ENCODE results near the gene SLC4A4. TPM values are rescaled to one million over a fixed set of nuclear protein-coding genes. Genes with fewer than 3 reads are reported as not detected.
A peak's percentile ranks its signal among the peaks of the same experiment; 100 is the strongest.

SLC4A4 gene
- total RNA-seq, 1 donor from 2014 or later: 0.32 TPM

DNA sequence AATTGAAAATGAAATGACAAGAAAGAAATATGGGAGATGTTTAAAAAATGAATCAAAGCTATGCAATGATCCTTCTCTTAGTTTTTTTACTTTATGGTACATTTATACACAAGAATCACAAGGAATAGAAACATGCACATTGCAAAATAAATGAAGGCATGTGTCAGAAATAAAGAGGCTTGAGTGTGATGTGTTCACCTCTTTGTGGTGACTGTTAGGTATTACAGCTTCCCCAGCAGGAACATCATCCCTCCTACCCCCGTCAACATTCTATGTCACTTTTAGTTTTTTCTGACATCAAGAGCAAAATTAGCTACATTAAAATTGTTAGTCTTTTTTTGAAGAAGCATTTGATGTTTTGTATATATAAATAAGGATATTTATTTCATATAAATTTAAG is 214.8 kb downstream of the SLC4A4 start:
- no peak overlapping the region for H3K27ac ChIP-seq
- no peak for DNase-seq (ENCODE audit: low spot score in 2 of 2)
- TF ChIP-seq, protein P1, sequence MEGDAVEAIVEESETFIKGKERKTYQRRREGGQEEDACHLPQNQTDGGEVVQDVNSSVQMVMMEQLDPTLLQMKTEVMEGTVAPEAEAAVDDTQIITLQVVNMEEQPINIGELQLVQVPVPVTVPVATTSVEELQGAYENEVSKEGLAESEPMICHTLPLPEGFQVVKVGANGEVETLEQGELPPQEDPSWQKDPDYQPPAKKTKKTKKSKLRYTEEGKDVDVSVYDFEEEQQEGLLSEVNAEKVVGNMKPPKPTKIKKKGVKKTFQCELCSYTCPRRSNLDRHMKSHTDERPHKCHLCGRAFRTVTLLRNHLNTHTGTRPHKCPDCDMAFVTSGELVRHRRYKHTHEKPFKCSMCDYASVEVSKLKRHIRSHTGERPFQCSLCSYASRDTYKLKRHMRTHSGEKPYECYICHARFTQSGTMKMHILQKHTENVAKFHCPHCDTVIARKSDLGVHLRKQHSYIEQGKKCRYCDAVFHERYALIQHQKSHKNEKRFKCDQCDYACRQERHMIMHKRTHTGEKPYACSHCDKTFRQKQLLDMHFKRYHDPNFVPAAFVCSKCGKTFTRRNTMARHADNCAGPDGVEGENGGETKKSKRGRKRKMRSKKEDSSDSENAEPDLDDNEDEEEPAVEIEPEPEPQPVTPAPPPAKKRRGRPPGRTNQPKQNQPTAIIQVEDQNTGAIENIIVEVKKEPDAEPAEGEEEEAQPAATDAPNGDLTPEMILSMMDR (IDR thresholded peaks at IDR 0.05): peak; percentile 10 to 36 (median 26)
- H3K9me3 ChIP-seq: no peaks in the 10 kb centered on the region
- no peak overlapping the region for H3K4me3 ChIP-seq
- no peaks in the 10 kb centered on the region for H3K27me3 ChIP-seq
- intact Hi-C loops (cut with DNase I): loop anchor here (5.0 to 10.0 kb wide), 2 partner anchors 321 to 479 kb away; no protein-coding TSS in a partner anchor
- H3K36me3 ChIP-seq: no peaks in the 10 kb centered on the region
- H3K4me1 ChIP-seq: no peaks in the 10 kb centered on the region

DNA sequence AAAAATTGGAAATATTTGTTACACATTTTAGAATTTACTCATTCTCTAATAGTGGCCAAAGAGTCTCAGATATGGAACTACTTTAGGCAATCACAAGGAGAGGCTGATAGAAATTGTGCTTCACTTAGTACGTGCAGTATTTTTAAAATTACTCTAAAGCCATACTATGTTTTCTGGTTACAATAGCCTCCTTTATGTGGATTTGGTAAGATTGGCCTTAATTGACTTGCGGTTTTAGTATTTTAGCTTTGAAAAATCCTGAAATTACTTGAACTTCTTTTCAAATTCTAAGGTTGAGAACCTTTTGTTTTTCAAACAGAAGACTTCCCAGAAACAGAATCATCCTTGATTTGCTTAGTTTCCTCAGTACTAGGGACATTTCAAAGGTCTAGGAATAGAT is 215.2 kb downstream of the SLC4A4 start:
- DNase-seq (ENCODE audit: low spot score in 2 of 2): no peak
- no peaks in the 10 kb centered on the region for H3K36me3 ChIP-seq
- H3K27me3 ChIP-seq: no peaks in the 10 kb centered on the region
- no peak overlapping the region for H3K4me3 ChIP-seq
- H3K9me3 ChIP-seq: no peaks in the 10 kb centered on the region
- intact Hi-C loops (cut with DNase I): loop anchor here (5.0 to 10.0 kb wide), 2 partner anchors 322 to 479 kb away; no protein-coding TSS in a partner anchor
- no peaks in the 10 kb centered on the region for H3K4me1 ChIP-seq
- TF ChIP-seq, protein P1 (IDR thresholded peaks at IDR 0.05): no peak
- no peak overlapping the region for H3K27ac ChIP-seq

DNA sequence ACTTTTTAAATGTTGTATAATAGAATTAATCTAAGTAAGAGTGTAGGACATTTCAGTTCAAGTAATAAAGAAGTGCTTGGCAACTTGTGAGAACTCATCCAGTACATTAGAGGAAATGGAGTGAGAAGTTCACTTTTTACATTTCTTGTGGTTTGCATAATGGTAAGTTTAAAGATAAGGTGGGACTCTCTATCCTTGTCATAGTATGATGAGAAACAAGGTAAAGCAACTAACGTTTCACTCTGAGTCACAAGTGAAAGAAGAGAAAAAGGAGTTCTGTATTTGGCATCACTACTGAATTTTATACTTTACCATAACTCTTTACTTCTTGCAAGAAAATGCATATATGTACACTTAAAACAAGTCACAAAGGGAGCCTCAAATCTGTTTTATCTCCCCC is 219.4 kb downstream of the SLC4A4 start:
- TF ChIP-seq, protein P1 (IDR thresholded peaks at IDR 0.05): no peak
- Histone ChIP-seq H3K4me3 (no peak overlapping the region), H3K4me1 (no peaks in the 10 kb centered on the region), H3K9me3 (no peaks in the 10 kb centered on the region), H3K27me3 (no peaks in the 10 kb centered on the region), H3K36me3 (no peaks in the 10 kb centered on the region), H3K27ac (no peak overlapping the region)
- no peak for DNase-seq (ENCODE audit: low spot score in 2 of 2)
- intact Hi-C loops (cut with DNase I): loop anchor here (10.0 kb wide), 1 partner anchor 483 kb away; no protein-coding TSS in a partner anchor

DNA sequence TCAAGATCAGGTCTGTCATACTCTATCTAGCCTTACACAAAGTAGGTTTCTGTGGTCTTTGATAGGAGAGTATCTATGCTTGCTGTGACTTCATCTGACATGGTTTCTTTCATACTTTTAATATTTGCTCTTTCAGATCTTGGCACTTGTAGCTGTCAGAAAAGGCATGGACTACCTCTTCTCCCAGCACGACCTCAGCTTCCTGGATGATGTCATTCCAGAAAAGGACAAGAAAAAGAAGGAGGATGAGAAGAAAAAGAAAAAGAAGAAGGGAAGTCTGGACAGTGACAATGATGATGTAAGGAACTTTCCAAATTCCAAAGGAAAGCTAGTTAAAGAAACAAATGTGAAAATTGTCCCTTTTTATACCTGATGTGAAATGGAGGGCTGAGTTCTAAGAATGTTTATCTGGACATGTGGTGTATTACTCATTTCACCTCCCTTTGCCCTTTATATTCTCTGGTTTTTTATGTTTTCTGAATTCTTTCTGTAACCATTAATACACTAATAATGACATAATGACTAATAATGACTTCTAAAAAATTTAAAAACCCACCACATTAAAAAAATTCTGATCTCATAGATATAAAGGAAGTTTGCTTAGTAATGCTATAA is 221.2 kb downstream of the SLC4A4 start:
- no peak for DNase-seq (ENCODE audit: low spot score in 2 of 2)
- H3K27me3 ChIP-seq: no peaks in the 10 kb centered on the region
- intact Hi-C loops (cut with DNase I): loop anchor here (10.0 kb wide), 1 partner anchor 485 kb away; no protein-coding TSS in a partner anchor
- TF ChIP-seq, protein P1 (IDR thresholded peaks at IDR 0.05): no peak
- H3K4me3 ChIP-seq: no peak overlapping the region
- no peak overlapping the region for H3K27ac ChIP-seq
- no peaks in the 10 kb centered on the region for H3K36me3 ChIP-seq
- no peaks in the 10 kb centered on the region for H3K9me3 ChIP-seq
- no peaks in the 10 kb centered on the region for H3K4me1 ChIP-seq

DNA sequence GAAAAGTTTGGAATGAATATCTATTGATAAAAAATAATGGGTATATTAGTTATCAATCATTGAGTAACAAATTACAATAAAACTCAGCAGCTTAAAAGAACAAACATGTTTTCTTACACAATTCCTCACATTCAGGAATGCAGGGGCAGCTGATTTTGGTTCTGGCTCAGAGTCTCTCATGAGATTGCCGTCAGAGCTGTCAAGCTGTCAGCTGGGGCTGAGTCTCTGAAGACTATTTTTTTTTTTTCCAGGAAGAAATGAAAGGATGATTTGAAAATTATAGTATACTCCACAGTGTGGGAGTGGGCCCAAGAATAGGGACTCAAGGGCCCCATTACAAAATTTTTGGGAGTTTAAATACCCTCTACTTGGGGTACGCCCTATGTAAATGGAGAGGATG is 226.0 kb downstream of the SLC4A4 start:
- TF ChIP-seq, protein P1 (IDR thresholded peaks at IDR 0.05): no peak
- Histone ChIP-seq H3K27me3 (no peaks in the 10 kb centered on the region), H3K4me3 (no peak overlapping the region), H3K9me3 (no peaks in the 10 kb centered on the region), H3K4me1 (no peaks in the 10 kb centered on the region), H3K27ac (no peak overlapping the region), H3K36me3 (no peaks in the 10 kb centered on the region)
- no peak for DNase-seq (ENCODE audit: low spot score in 2 of 2)
- intact Hi-C loops (cut with DNase I): no loop called here

Data from ascending aorta (tissue), 2 donors.